Stimulated activated CD4-positive, alpha-beta T cell treated with anti-CD3 and anti-CD28 coated beads, Interleukin-15, amount 100 ng/mL, for 24 hours (primary cell): ENCODE data around the gene ZNF502.
"Not testable (repeated sequence)": the region's sequence is repeated elsewhere in the genome, so short reads cannot be mapped to it uniquely, and the experiment has no call there.

ENCODE experiments used
- DNase-seq: peaks from one replicate; pipeline ENCODE4 v3.0.0-alpha.2; 2020

The ZNF502 gene

DNA sequence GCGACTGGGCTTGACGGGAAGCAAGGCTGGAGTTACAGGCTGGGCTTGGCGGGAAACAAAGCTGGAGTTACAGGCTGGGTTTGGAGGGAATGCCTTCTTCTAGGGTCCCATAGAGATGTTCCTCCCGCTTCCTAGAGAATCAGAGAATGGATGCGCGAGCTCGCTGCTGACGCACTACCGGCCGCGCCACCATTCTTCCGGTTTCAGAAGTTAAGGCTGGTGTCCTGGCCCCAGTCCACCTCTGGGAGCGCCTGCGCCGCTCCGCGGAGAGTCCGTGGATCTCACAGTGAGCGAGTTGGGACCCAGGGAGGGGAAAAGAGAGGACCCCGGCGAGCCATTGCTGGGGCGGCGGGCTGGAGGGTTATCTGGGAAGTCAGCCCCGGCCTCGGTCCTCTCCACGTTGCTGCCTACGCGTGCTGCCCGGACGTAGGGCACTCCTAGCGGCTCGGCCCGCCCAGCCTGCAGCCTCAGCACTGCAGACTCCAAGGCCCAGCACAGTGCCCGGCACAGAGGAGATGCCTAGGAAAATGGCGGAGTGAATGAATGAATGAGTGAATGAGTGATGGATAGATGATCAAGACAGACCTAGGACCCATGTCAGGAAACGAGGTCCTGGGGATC is at the start of gene ZNF502:
Gene ZNF502, plus strand, starts transcription at position 206 of the 621 bp plus-strand sequence. CDS start 7,602 bp downstream, outside the sequence.
- peak; percentile 79 for DNase-seq

DNA sequence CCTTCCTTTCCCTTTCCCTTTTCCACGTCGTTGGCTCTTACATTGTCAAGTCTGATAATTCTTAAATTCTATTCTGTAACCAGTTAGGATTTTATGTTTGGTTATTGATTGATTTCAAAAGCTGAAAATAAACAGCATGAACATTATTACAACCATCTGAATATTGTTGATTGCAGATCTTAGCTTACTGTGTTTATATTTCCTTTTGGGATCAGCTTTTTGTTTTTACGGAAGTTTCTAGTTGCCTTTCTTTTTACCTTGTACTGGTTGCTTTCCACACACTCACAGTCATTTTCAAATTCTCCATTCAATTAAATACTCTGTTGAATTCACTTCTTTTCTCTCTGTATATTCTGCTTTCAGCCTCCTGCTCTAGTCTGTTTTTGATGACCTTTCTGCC is 47.3 kb upstream of the ZNF502 start:
- DNase-seq = no peak

- no peak for DNase-seq
Measured at GRCh38 chr3:44666346-44666745, 46.1 kb upstream of the ZNF502 start.

GRCh38 chr3:44669760-44670159 is 42.7 kb upstream of the ZNF502 start:
- DNase-seq = no peak

- not testable (repeated sequence) for DNase-seq
Measured at GRCh38 chr3:44673466-44673865, 39.0 kb upstream of the ZNF502 start.

DNA sequence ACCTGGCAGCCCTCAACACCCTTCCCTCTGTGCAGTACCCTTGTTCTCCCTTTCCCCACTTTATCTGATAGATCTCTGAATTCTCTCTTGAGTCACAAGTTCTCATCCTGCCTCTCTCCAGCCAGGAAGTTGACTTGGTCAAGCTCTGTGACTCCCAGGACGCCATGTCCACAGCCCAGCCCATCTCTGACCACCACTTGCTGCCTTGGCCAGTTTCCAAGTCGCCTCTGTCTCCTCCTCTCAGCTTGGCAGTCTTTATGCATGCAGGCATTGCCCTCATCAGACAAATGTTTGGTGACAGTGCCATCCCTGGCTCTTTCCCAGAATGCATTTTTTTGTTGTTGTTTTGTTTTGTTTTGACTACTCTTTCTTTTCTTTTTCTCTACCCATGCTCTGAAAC is 38.2 kb upstream of the ZNF502 start:
- no peak for DNase-seq

- DNase-seq = no peak
Measured at GRCh38 chr3:44678480-44679116, 33.9 kb upstream of the ZNF502 start.

- DNase-seq = no peak
Measured at GRCh38 chr3:44680921-44681455, 31.5 kb upstream of the ZNF502 start.

- no peak for DNase-seq
Measured at GRCh38 chr3:44682182-44682896, 30.1 kb upstream of the ZNF502 start.

GRCh38 chr3:44685128-44685800 is 27.2 kb upstream of the ZNF502 start:
- DNase-seq = peak; percentile 77

DNA sequence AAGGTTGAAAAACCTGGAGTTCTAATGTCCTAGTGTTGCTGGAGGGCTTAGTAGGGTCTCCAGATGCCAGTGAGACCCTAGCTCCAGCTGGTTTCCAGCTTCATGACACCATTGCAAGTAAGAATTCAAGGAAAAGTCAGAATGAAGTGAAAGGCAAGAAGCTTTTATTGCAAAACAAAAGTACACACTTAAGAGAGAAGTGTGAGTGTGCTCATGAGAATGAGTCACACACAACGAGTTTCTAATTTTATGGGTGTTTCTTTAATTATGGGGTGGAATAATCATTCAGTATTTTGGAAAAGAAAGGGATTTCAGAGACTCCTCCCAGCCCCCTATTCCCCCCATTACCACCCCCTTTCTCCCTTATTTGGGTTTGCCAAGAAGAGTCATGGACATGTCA is 24.6 kb upstream of the ZNF502 start:
- no peak for DNase-seq

DNA sequence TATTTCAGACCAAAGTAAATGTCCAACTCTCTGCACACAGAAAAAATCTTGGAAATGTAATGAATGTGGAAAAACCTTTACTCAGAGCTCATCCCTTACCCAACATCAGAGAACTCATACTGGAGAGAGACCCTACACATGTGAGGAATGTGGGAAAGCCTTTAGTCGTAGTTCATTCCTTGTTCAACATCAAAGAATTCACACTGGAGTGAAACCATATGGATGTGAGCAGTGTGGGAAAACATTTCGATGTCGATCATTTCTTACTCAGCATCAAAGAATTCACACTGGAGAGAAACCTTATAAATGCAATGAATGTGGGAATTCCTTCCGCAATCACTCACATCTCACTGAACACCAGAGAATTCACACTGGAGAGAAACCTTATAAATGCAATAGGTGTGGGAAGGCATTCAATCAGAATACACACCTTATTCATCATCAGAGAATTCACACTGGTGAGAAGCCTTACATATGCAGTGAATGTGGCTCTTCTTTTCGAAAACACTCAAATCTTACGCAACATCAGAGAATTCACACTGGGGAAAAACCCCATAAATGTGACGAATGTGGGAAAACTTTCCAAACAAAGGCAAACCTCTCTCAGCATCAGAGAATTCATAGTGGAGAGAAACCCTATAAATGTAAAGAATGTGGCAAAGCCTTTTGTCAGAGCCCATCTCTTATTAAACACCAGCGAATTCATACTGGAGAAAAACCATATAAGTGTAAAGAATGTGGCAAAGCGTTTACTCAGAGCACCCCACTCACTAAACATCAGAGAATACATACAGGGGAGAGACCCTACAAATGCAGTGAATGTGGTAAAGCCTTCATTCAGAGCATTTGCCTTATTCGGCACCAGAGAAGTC is 9.0 kb downstream of the ZNF502 start:
- no peak for DNase-seq

DNA sequence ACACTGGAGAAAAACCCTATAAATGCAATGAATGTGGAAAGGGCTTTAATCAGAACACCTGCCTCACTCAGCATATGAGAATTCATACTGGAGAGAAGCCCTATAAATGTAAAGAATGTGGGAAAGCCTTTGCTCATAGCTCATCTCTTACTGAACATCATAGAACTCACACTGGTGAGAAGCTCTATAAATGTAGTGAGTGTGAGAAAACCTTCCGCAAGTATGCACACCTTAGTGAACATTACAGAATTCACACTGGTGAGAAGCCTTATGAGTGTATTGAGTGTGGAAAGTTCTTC is 9.6 kb downstream of the ZNF502 start:
- no peak for DNase-seq

GRCh38 chr3:44729384-44729910 is 17.0 kb downstream of the ZNF502 start, which contains the start of gene ZNF501:
ZNF501 (plus strand) TSS chr3:44729635; CDS start chr3:44734422, 4,787 bp downstream.
- DNase-seq = peak; percentile 92

- no peak for DNase-seq
Measured at GRCh38 chr3:44734646-44735168, 22.2 kb downstream of the ZNF502 start.

GRCh38 chr3:44761101-44761423 is 48.6 kb downstream of the ZNF502 start:
- DNase-seq = no peak

GRCh38 chr3:44761424-44762169 is 49.1 kb downstream of the ZNF502 start, which contains the start of the genes KIAA1143 and KIF15:
KIAA1143 (minus strand) TSS chr3:44761619; CDS start chr3:44761602, 17 bp downstream.
KIF15 (plus strand) TSS chr3:44761794; CDS start chr3:44761866, 72 bp downstream.
- peak; percentile 98 for DNase-seq

DNA sequence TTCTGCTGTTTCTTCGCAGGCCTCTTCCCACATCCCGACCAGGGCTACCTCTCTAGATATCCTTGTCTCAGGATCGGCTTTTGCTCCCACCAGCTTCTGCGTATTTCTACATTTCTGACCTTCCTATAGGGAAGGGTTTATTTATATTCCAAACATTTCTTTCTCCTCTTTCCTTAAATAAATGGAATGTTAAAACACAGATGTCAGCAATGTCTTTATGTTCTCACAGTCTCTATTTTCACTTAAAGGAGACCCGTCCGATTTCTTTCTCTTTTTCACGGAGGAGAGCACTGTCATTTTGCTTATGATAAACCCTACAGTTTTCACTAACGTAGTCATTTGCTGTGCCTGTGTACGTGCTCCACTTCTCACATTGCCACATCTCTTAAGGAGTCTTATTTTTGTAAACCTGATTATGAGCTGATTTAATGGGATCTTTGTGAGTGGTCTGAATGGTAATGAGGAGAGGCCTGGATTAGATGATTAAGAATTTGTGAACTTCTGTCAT is 49.8 kb downstream of the ZNF502 start:
- no peak for DNase-seq

GRCh38 chr3:44762690-44763089 is 50.2 kb downstream of the ZNF502 start:
- no peak for DNase-seq

GRCh38 chr3:44764248-44764647 is 51.8 kb downstream of the ZNF502 start:
- DNase-seq = no peak
